Body of pancreas (tissue), 4 donors: ENCODE data around the gene SAMD10. TPM values are rescaled to one million over a fixed set of nuclear protein-coding genes. Genes with fewer than 3 reads are reported as not detected.

Experiments used
- ATAC-seq: fragments of 150-250 bp; one replicate; pipeline ENCODE4 v1.9.1; 2016
- DNase-seq, 4 donors: peaks; one replicate each; pipeline ENCODE4 v3.0.0-alpha.2; 2019
- H3K27ac ChIP-seq, 4 donors: fragments of 200-600 bp; sonication (generic); 1 replicate in 3 of 4; 2 replicates in 1 of 4; pipeline versions ENCODE4 v1.5.1 to v1.6.1; 2016 to 2019; ENCODE audit warnings: mild to moderate bottlenecking in 1 of 4, mixed read lengths in 1 of 4, moderate library complexity in 1 of 4
- H3K27me3 ChIP-seq, 2 donors: fragments of 200-600 bp; sonication (generic); one replicate each; pipeline ENCODE4 v1.6.0; 2016; ENCODE audit warnings: mild to moderate bottlenecking in 1 of 2
- H3K36me3 ChIP-seq, 2 donors: fragments of 200-600 bp; sonication (generic); replicated peaks in 1 of 2; 2 replicates each; pipeline ENCODE4 v1.5.1; 2016; ENCODE audit warnings: low read depth in 2 of 2; ENCODE audit not compliant: insufficient read depth in 1 of 2
- H3K4me1 ChIP-seq: fragments of 200-600 bp; sonication (generic); one replicate; pipeline ENCODE4 v1.6.0; 2016
- H3K4me3 ChIP-seq, 2 donors: fragments of 200-600 bp; sonication (generic); 1 replicate in 1 of 2; 2 replicates in 1 of 2; pipeline ENCODE4 v1.5.1; 2016 to 2019
- H3K9me3 ChIP-seq, 3 donors: fragments of 200-600 bp; sonication (generic); 1 replicate in 2 of 3; 2 replicates in 1 of 3; pipeline ENCODE4 v1.5.1; 2016
- CTCF ChIP-seq, 7 experiments: fragments of 450-650 bp in 4 of 7; fragments of 200-600 bp in 3 of 7; sonication (generic) in 3 of 7; IDR thresholded peaks; one replicate each; pipeline ENCODE4 v1.5.1; 2016 to 2019; ENCODE audit warnings: antibody characterized with exemption in 7 of 7
- POLR2A ChIP-seq, 3 donors: fragments of 450-650 bp; IDR thresholded peaks; one replicate each; pipeline ENCODE4 v1.6.1; 2016; ENCODE audit warnings: antibody characterized with exemption in 3 of 3, mild to moderate bottlenecking in 2 of 3
- WGBS, 2 donors: methylation state at CpG; one replicate each; pipeline ENCODE4 v1.1.5; 2017; 5-methylcytosine and 5-hydroxymethylcytosine counted together
- intact Hi-C: fragments of 100-400 bp; cut with DNase I; formaldehyde crosslinking; loops from one replicate; pipeline ENCODE4 v1.15.1; 2023
- total RNA-seq, 2 donors: library from RNA; depleted of rRNA; stranded (reverse); fragments of >200 nt; gene quantifications; one replicate each; pipeline ENCODE4 v1.1.0, GENCODE V29; 2016

Gene SAMD10
- total RNA-seq, 2 donors from 2014 or later, result 3.6 to 7.6 TPM

GRCh38 chr20:64000906-64001305, 21.5 kb upstream of the SAMD10 start:
- Histone ChIP-seq H3K4me3 (no peak overlapping the region), H3K27me3 (no peaks in the 10 kb centered on the region), H3K4me1 (no peaks in the 10 kb centered on the region), H3K36me3 (peaks cover 10 to 32% of the 10 kb centered on the region in 2 donors), H3K27ac (no peak overlapping the region), H3K9me3 (no peaks in the 10 kb centered on the region)
- 96% methylated on average over 11 to 12 of the region's 12 CpGs for WGBS, 2 donors
- TF ChIP-seq POLR2A (IDR thresholded peaks at IDR 0.05) (no peak), CTCF (IDR thresholded peaks at IDR 0.05) (no peak)
- intact Hi-C loops, result no loop called here
- DNase-seq (no peak), ATAC-seq (no peak)

- H3K27ac ChIP-seq, result no peak overlapping the region
- no peaks in the 10 kb centered on the region for H3K9me3 ChIP-seq
- 86 to 87% methylated on average over 14 of the region's 14 CpGs for WGBS, 2 donors
- TF ChIP-seq POLR2A (IDR thresholded peaks at IDR 0.05), result no peak
- no peak for TF ChIP-seq CTCF (IDR thresholded peaks at IDR 0.05)
- peaks cover 38% of the 10 kb centered on the region for H3K4me1 ChIP-seq
- H3K27me3 ChIP-seq, result no peaks in the 10 kb centered on the region
- intact Hi-C loops, result no loop called here
- no peak for DNase-seq
- H3K4me3 ChIP-seq, result no peak overlapping the region
- peaks cover 4 to 10% of the 10 kb centered on the region in 2 donors for H3K36me3 ChIP-seq
- ATAC-seq, result no peak
Measured at GRCh38 chr20:63982937-63983336, 3.5 kb upstream of the SAMD10 start.

GRCh38 chr20:63980806-63981728, 1.6 kb upstream of the SAMD10 start, which contains the start of gene PRPF6:
Gene PRPF6 (plus strand): TSS chr20:63981132. CDS start chr20:63981246, 114 bp downstream.
- DNase-seq, result peak; percentile 95 to 98 (median 96)
- Histone ChIP-seq H3K4me3 (peak within 1 kb of the TSS; percentile 89 to 93), H3K36me3 (peaks cover 4 to 7% of the 10 kb centered on the region in 2 donors), H3K27ac (peak within 1 kb of the TSS; percentile 57 to 93 (median 78)), H3K9me3 (no peaks in the 10 kb centered on the region), H3K27me3 (no peaks in the 10 kb centered on the region), H3K4me1 (peaks cover 38% of the 10 kb centered on the region)
- peak; percentile 91 for ATAC-seq
- intact Hi-C loops, result no loop called here
- 0% methylated on average over 53 to 72 of the region's 75 CpGs for WGBS, 2 donors
- TF ChIP-seq CTCF (IDR thresholded peaks at IDR 0.05) (peak; percentile 56 to 95 (median 91)), POLR2A (IDR thresholded peaks at IDR 0.05) (peak; percentile 61 to 91 (median 87))

- no peaks in the 10 kb centered on the region for H3K27me3 ChIP-seq
- intact Hi-C loops, result no loop called here
- WGBS, 2 donors, result 66% methylated on average over 15 of the region's 15 CpGs; no CpG with 5 or more reads in 1 of the 2 donors
- TF ChIP-seq POLR2A (IDR thresholded peaks at IDR 0.05) (no peak), CTCF (IDR thresholded peaks at IDR 0.05) (no peak)
- H3K4me3 ChIP-seq, result no peak overlapping the region
- ATAC-seq (peak; percentile 11), DNase-seq (no peak)
- H3K4me1 ChIP-seq, result peaks cover 38% of the 10 kb centered on the region
- peaks cover 0 to 3% of the 10 kb centered on the region in 2 donors for H3K36me3 ChIP-seq
- H3K27ac ChIP-seq, result peak overlapping the region; percentile 57 to 93 (median 78)
- H3K9me3 ChIP-seq, result no peaks in the 10 kb centered on the region
Measured at GRCh38 chr20:63980317-63980805, 919 bp upstream of the SAMD10 start.
